Hematopoietic multipotent progenitor cell treated with erythropoietin and hydrocortisone succinate and interleukin-3 and kit ligand, for 4 days (in vitro differentiated cells): ENCODE results near the gene PPHLN1.

Experiments
- DNase-seq: peaks from one replicate; pipeline ENCODE4 v3.0.0-alpha.2; 2015

PPHLN1 gene

GRCh38 chr12:42444192-42444943 lies 118.4 kb downstream of the PPHLN1 start:
- no peak for DNase-seq

- no peak for DNase-seq
These were observed 119.9 kb downstream of the PPHLN1 start for GRCh38 chr12:42445891-42446290.

- DNase-seq = no peak
These were observed 120.8 kb downstream of the PPHLN1 start for GRCh38 chr12:42446761-42447160.

GRCh38 chr12:42447371-42447786 lies 121.4 kb downstream of the PPHLN1 start:
- DNase-seq = peak; percentile 30

- DNase-seq = no peak
These were observed 122.9 kb downstream of the PPHLN1 start for GRCh38 chr12:42448841-42449240.

- DNase-seq = no peak
These were observed 124.3 kb downstream of the PPHLN1 start for GRCh38 chr12:42450248-42450647.

- no peak for DNase-seq
These were observed 132.6 kb downstream of the PPHLN1 start for GRCh38 chr12:42458575-42458974.

GRCh38 chr12:42459336-42459847 lies 133.4 kb downstream of the PPHLN1 start:
- DNase-seq = no peak

- DNase-seq = no peak
These were observed 136.5 kb downstream of the PPHLN1 start for GRCh38 chr12:42462486-42462885.

GRCh38 chr12:42463671-42464070 lies 137.7 kb downstream of the PPHLN1 start:
- DNase-seq = no peak

GRCh38 chr12:42468341-42468821 lies 142.4 kb downstream of the PPHLN1 start:
- peak; percentile 71 for DNase-seq

GRCh38 chr12:42468921-42469320 lies 143.0 kb downstream of the PPHLN1 start:
- DNase-seq = peak; percentile 59

- DNase-seq = peak; percentile 75
These were observed 143.6 kb downstream of the PPHLN1 start for GRCh38 chr12:42469355-42470175.

- DNase-seq = no peak
These were observed 146.4 kb downstream of the PPHLN1 start for GRCh38 chr12:42472376-42472775.

GRCh38 chr12:42473130-42473529 lies 147.2 kb downstream of the PPHLN1 start:
- no peak for DNase-seq

GRCh38 chr12:42473561-42473960 lies 147.6 kb downstream of the PPHLN1 start:
- DNase-seq = no peak

GRCh38 chr12:42474391-42474790 lies 148.4 kb downstream of the PPHLN1 start:
- no peak for DNase-seq

GRCh38 chr12:42475106-42475505 lies 149.1 kb downstream of the PPHLN1 start:
- no peak for DNase-seq

GRCh38 chr12:42477941-42478340 lies 152.0 kb downstream of the PPHLN1 start:
- no peak for DNase-seq

- no peak for DNase-seq
These were observed 155.4 kb downstream of the PPHLN1 start for GRCh38 chr12:42481368-42481767.

GRCh38 chr12:42482041-42482747 lies 156.2 kb downstream of the PPHLN1 start:
- DNase-seq = no peak

- peak; percentile 77 for DNase-seq
These were observed 157.0 kb downstream of the PPHLN1 start for GRCh38 chr12:42482748-42483520.

- no peak for DNase-seq
These were observed 157.5 kb downstream of the PPHLN1 start for GRCh38 chr12:42483521-42483790.
